Placental epithelial cell (primary cell): Measurements from ENCODE around the gene DIDO1. TPM values are rescaled to one million over a fixed set of nuclear protein-coding genes. Genes with fewer than 3 reads are reported as not detected.

Experiments used
- small RNA-seq: library from RNA; depleted of rRNA; stranded (forward); fragments of <200 nt; gene quantifications from one replicate; pipeline ENCODE3, GENCODE V24; 2012
- total RNA-seq: library from RNA; depleted of rRNA; stranded (reverse); fragments of >200 nt; gene quantifications from 2 replicates; pipeline ENCODE4 v1.2.3, GENCODE V29; 2012

Gene DIDO1
- total RNA-seq = 44.4 and 47.2 TPM in 2 replicates

DNA sequence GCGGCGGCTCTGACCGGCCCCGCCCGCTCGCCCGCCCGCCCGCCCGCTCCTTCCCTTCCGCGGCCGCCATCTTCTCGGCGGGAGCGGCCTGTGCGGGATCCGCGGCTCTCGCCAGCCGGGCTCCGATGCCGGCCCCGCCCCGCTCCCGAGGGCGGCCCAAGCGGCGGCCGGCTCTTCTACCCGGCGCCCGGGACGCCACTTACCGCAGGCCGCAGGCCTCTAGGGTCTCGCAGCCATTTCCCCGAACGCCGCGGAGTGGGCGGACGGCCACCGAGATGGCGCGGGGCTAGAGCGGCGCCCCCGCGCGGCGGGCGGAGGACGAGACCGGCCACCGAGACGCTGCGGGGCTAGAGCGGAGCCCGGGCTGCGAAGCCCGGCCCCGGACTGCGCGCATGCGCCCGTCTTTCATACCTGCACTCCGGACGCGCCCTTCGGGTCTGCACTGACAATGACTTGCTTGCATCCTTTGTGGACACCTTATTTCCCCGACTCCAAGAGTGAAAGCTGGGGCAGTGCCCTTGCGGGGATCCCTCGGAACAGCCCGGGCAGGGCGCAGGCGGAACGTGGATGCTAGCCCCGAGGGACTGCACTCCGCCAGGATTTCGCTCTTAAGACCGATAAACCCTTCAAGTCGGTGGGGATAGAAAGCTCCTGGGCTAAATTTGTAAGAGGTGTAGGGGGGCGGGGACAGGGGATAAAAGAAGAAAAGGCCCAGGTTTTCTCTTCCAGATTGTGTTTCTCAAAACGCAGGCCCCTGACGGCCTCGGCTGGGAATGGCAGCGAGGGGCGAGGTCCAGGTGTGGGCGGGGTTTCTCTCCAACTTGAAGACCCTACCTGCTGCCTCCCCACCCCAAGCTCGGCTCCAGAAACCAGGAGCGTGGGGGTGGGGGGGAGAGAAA is at the start of gene DIDO1:
TSS of gene DIDO1 (minus strand) at position 277 of the 899 bp plus-strand sequence.

DNA sequence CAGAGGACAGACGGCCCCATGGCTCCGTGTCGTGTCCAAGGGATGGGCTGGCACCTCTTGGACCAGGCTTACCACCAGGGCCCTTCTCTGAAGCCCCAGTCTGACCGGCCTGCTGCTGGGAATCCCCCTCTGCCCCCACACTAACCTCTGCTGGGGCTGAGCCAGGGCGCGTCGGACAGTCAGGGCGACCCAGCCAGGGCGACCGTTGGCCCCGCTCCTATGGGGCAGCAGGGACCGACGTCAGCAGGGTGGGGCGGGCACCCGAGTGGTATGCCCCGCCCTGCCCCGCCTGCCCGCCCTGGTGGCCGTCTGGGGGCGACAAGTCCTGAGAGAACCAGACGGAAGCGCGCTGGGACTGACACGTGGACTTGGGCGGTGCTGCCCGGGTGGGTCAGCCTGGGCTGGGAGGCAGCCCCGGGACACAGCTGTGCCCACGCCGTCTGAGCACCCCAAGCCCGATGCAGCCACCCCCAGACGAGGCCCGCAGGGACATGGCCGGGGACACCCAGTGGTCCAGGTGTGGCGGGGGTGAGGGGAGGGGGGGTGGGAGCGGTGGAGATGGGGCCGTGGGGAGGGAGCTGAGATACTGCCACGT is 26.2 kb upstream of the DIDO1 start, which contains the start of gene SLC17A9:
TSS of gene SLC17A9 (plus strand) at position 337 of the 595 bp plus-strand sequence. CDS start at position 459, 122 bp downstream.

DNA sequence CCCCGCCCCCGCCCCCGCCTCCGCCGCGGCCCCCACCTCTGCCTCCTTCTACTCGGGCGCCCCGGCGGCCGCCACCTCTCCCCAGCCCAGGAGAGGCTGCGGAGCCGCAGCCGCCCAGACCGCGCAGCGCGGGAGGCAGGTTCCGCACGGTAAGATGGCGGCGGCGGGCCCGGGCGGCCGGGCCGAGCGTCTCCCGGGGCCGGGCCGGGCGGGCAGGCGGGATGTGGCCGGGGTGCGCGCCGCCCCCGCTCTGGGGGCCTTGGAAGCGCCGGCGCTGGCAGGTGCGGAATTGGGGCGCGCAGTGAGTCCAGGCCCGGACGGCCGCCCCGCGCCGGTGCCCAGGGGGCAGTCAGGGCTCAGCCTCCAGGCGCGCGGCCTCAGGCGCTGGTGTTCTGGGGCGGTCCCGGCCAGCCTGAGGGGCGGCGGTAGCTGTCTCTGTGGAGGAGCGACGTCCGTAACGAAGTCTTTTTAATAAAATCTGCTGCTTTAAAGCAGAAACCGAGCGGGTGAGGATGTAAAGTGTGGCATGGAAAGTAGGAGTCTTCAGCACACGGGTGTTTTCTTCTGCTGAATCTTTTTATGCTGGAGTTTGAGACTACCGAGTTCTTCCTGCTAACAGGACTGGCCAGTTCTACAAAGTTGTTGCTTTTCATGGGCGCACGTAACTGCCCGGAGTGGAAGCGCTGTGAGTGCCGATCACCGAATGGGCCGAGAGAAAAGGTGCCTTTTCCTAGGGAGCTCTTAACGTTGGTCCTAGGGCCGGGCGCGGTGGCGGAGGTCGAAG is 12.0 kb upstream of the DIDO1 start, which contains the start of gene GID8:
TSS of gene GID8 (plus strand) at position 43 of the 784 bp plus-strand sequence. CDS start 3,356 bp downstream, outside the sequence.

GRCh38 chr20:62861726-62862336 is 64.5 kb downstream of the DIDO1 start, which contains the start of gene TCFL5:
Gene TCFL5 (minus strand): TSS chr20:62861822. CDS start chr20:62861670, 152 bp downstream.

Small RNAs within 50 kb of the gene (small RNA-seq; reads per million reads assigned to genes)
- not detected for gene DPH3P1

Other genes with a start within 250 kb of the DIDO1 start
- 0.11 TPM in 1 of 2 replicates, not detected in the other for gene NTSR1, start 217.7 kb downstream of the DIDO1 start, total RNA-seq
- 15.7 and 18.8 TPM in 2 replicates for gene MRGBP, start 130.0 kb downstream of the DIDO1 start, total RNA-seq
- gene OGFR, start 121.7 kb downstream of the DIDO1 start, total RNA-seq = 28.3 and 31.1 TPM in 2 replicates
- 3.1 and 7.0 TPM in 2 replicates for gene COL9A3, start 109.5 kb downstream of the DIDO1 start, total RNA-seq
- gene TCFL5, start 64.7 kb downstream of the DIDO1 start, total RNA-seq = 9.0 and 10.2 TPM in 2 replicates
- 42.7 and 59.3 TPM in 2 replicates for gene GID8, start 11.6 kb upstream of the DIDO1 start, total RNA-seq
- gene SLC17A9, start 26.2 kb upstream of the DIDO1 start, total RNA-seq = 23.2 and 25.8 TPM in 2 replicates
- gene BHLHE23, start 80.5 kb upstream of the DIDO1 start, total RNA-seq = 0.39 TPM in 1 of 2 replicates, not detected in the other